NCI-H2107 treated with DMSO at 0.1 percent for 48 hours (cell line): Measurements from ENCODE around the gene RNF130.
A peak's percentile ranks its signal among the peaks of the same experiment; 100 is the strongest.

Source experiments
- DNase-seq: peaks from one replicate; lab custom pipeline; 2025; ENCODE audit not compliant: unreplicated experiment; lab: John Stamatoyannopoulos, UW

The RNF130 gene

GRCh38 chr5:180060192-180060591, 11.4 kb downstream of the RNF130 start:
- DNase-seq, result no peak

GRCh38 chr5:180059326-180059725, 12.2 kb downstream of the RNF130 start:
- no peak for DNase-seq

GRCh38 chr5:180056153-180056552, 15.4 kb downstream of the RNF130 start:
- no peak for DNase-seq

GRCh38 chr5:180054226-180054625, 17.3 kb downstream of the RNF130 start:
- no peak for DNase-seq

GRCh38 chr5:180053061-180053602, 18.4 kb downstream of the RNF130 start:
- no peak for DNase-seq

- DNase-seq, result no peak
Observed at GRCh38 chr5:180052211-180052818, 19.2 kb downstream of the RNF130 start.

- no peak for DNase-seq
Observed at GRCh38 chr5:180050121-180050940, 21.2 kb downstream of the RNF130 start.

GRCh38 chr5:180049185-180049548, 22.4 kb downstream of the RNF130 start:
- DNase-seq, result peak; percentile 85

GRCh38 chr5:180047667-180048066, 23.9 kb downstream of the RNF130 start:
- DNase-seq, result peak; percentile 21

GRCh38 chr5:180046656-180047055, 24.9 kb downstream of the RNF130 start:
- no peak for DNase-seq

GRCh38 chr5:180045889-180046499, 25.6 kb downstream of the RNF130 start:
- DNase-seq, result no peak

- DNase-seq, result no peak
Observed at GRCh38 chr5:180043377-180043776, 28.2 kb downstream of the RNF130 start.

- no peak for DNase-seq
Observed at GRCh38 chr5:180041301-180042274, 30.0 kb downstream of the RNF130 start.

- no peak for DNase-seq
Observed at GRCh38 chr5:180040287-180041214, 31.0 kb downstream of the RNF130 start.

GRCh38 chr5:180035206-180035931, 36.2 kb downstream of the RNF130 start:
- DNase-seq, result no peak

GRCh38 chr5:180034564-180034963, 37.0 kb downstream of the RNF130 start:
- no peak for DNase-seq

- no peak for DNase-seq
Observed at GRCh38 chr5:180027459-180028089, 44.0 kb downstream of the RNF130 start.

- no peak for DNase-seq
Observed at GRCh38 chr5:180026734-180027458, 44.7 kb downstream of the RNF130 start.
